H1 (cell line): Measurements from ENCODE around the gene MAPRE3. TPM values are rescaled to one million over a fixed set of nuclear protein-coding genes. Genes with fewer than 3 reads are reported as not detected.

Source experiments
- CTCF ChIA-PET: fragments of 300-600 bp; sonication (Branson Sonifier 250); formaldehyde crosslinking; loops from one replicate; lab custom pipeline; 2021; ENCODE audit not compliant: partially characterized antibody; lab: Charles Lee
- POLR2A ChIA-PET: fragments of 300-600 bp; sonication (Branson Sonifier 250); formaldehyde crosslinking; loops from one replicate; lab custom pipeline; 2021; ENCODE audit warnings: inconsistent platforms; ENCODE audit not compliant: partially characterized antibody; lab: Charles Lee
- DNase-seq, 2 experiments: peaks; one replicate each; pipeline versions ENCODE4 v3.0.0 to v3.0.0-alpha.2; 2010 to 2022; ENCODE audit warnings: low spot score in 2 of 2, low read depth in 1 of 2, mixed read lengths in 1 of 2
- FAIRE-seq: peaks from 2 replicates; lab custom pipeline; 2011; peaks lifted over from hg19 to GRCh38; lab: Jason Lieb, UNC
- H2AFZ ChIP-seq: 2 replicates; pipeline ENCODE4 v1.8.1; 2012; ENCODE audit warnings: low read length, inconsistent platforms
- H2AK5ac ChIP-seq: 2 replicates; pipeline ENCODE4 v1.6.1; 2013; ENCODE audit warnings: low read depth, low read length
- H2BK120ac ChIP-seq: replicated peaks from 2 replicates; pipeline ENCODE3; 2013; ENCODE audit warnings: low read depth, low read length, inconsistent platforms
- H2BK12ac ChIP-seq: 2 replicates; pipeline ENCODE4 v1.6.1; 2013; ENCODE audit warnings: low read depth, low read length
- H2BK15ac ChIP-seq: 2 replicates; pipeline ENCODE4 v1.6.1; 2013; ENCODE audit warnings: low read length
- H2BK20ac ChIP-seq: 2 replicates; pipeline ENCODE4 v1.6.1; 2013; ENCODE audit warnings: low read length
- H2BK5ac ChIP-seq: 2 replicates; pipeline ENCODE4 v1.6.1; 2013; ENCODE audit warnings: low read depth, low read length
- H3K14ac ChIP-seq: 2 replicates; pipeline ENCODE4 v1.6.1; 2013; ENCODE audit warnings: inconsistent platforms; ENCODE audit not compliant: insufficient read length
- H3K18ac ChIP-seq: 2 replicates; pipeline ENCODE4 v1.6.1; 2013; ENCODE audit warnings: low read length; ENCODE audit errors: extremely low read depth
- H3K23ac ChIP-seq: 2 replicates; pipeline ENCODE4 v1.6.1; 2013; ENCODE audit warnings: inconsistent platforms; ENCODE audit not compliant: insufficient read length
- H3K23me2 ChIP-seq: 2 replicates; pipeline ENCODE4 v1.6.1; 2013; ENCODE audit warnings: low read depth, low read length
- H3K27ac ChIP-seq: 2 replicates; pipeline ENCODE4 v1.6.1; 2011; ENCODE audit warnings: low read depth, low read length, inconsistent platforms
- H3K27me3 ChIP-seq, 4 experiments: replicated peaks in 1 of 4; 1 replicate in 1 of 4; 2 replicates in 3 of 4; pipeline versions ENCODE4 v1.6.1 to v1.8.1; 2011 to 2013; ENCODE audit warnings: low read length in 3 of 4, mild to moderate bottlenecking in 3 of 4, inconsistent platforms in 2 of 4, mixed read lengths in 2 of 4, moderate library complexity in 1 of 4; ENCODE audit not compliant: control insufficient read depth in 3 of 4, insufficient read depth in 3 of 4; ENCODE audit errors: extremely low read depth in 1 of 4
- H3K36me3 ChIP-seq, 4 experiments: 2 replicates each; pipeline versions ENCODE4 v1.6.1 to v1.8.1; 2011 to 2013; ENCODE audit warnings: mild to moderate bottlenecking in 4 of 4, low read length in 3 of 4, moderate library complexity in 2 of 4, control low read depth in 1 of 4, inconsistent platforms in 1 of 4; ENCODE audit not compliant: insufficient read depth in 4 of 4, control insufficient read depth in 2 of 4
- H3K4ac ChIP-seq: replicated peaks from 2 replicates; pipeline ENCODE3; 2013; ENCODE audit warnings: low read length, low read depth, mixed read lengths, inconsistent platforms; ENCODE audit not compliant: insufficient read length
- H3K4me1 ChIP-seq, 4 experiments: replicated peaks in 1 of 4; 1 replicate in 1 of 4; 2 replicates in 3 of 4; pipeline versions ENCODE4 v1.6.1 to v1.8.1; 2011 to 2013; ENCODE audit warnings: low read length in 3 of 4, inconsistent platforms in 2 of 4, mixed read lengths in 1 of 4; ENCODE audit not compliant: insufficient read depth in 4 of 4, control insufficient read depth in 3 of 4
- H3K4me2 ChIP-seq, 2 experiments: 2 replicates each; pipeline versions ENCODE4 v1.6.1 to v1.8.1; 2011 to 2013; ENCODE audit warnings: low read depth in 2 of 2, low read length in 2 of 2, control low read depth in 1 of 2, inconsistent platforms in 1 of 2, mild to moderate bottlenecking in 1 of 2; ENCODE audit not compliant: insufficient read depth in 1 of 2
- H3K4me3 ChIP-seq, 4 experiments: fragments of 200-600, 300-600 bp in 1 of 4; sonication (generic), shearing (Covaris generic), sonication (Bioruptor Twin) in 1 of 4; 2 replicates each; pipeline versions ENCODE4 v1.5.1 to v1.8.1; 2011 to 2016; ENCODE audit warnings: low read length in 4 of 4, low read depth in 3 of 4, control low read depth in 2 of 4, inconsistent platforms in 2 of 4, mild to moderate bottlenecking in 2 of 4, mixed read lengths in 1 of 4, moderate library complexity in 1 of 4; ENCODE audit not compliant: insufficient read depth in 2 of 4; ENCODE audit errors: extremely low read depth in 1 of 4
- H3K56ac ChIP-seq: replicated peaks from 2 replicates; pipeline ENCODE3; 2013; ENCODE audit warnings: low read depth, mild to moderate bottlenecking, mixed read lengths, low read length, inconsistent platforms; ENCODE audit not compliant: insufficient read length
- H3K79me1 ChIP-seq: 2 replicates; pipeline ENCODE4 v1.6.1; 2013; ENCODE audit warnings: low read depth, low read length, control low read depth
- H3K79me2 ChIP-seq, 2 experiments: 2 replicates each; pipeline versions ENCODE4 v1.6.1 to v1.8.1; 2012 to 2013; ENCODE audit warnings: low read length in 2 of 2, mild to moderate bottlenecking in 2 of 2, inconsistent platforms in 1 of 2; ENCODE audit not compliant: insufficient read depth in 2 of 2, control insufficient read depth in 1 of 2
- H3K9ac ChIP-seq, 4 experiments: replicated peaks in 1 of 4; 1 replicate in 1 of 4; 2 replicates in 3 of 4; pipeline versions ENCODE4 v1.6.1 to v1.8.1; 2011 to 2013; ENCODE audit warnings: low read depth in 3 of 4, low read length in 3 of 4, control low read depth in 2 of 4, mild to moderate bottlenecking in 2 of 4, moderate library complexity in 2 of 4, inconsistent platforms in 1 of 4; ENCODE audit errors: extremely low read depth in 1 of 4
- H3K9me3 ChIP-seq, 2 experiments: 2 replicates each; pipeline versions ENCODE4 v1.6.1 to v1.8.1; 2012 to 2013; ENCODE audit warnings: mild to moderate bottlenecking in 2 of 2, moderate library complexity in 2 of 2, control low read depth in 1 of 2, inconsistent platforms in 1 of 2, low read depth in 1 of 2, low read length in 1 of 2, mixed read lengths in 1 of 2; ENCODE audit not compliant: insufficient read depth in 2 of 2
- H4K20me1 ChIP-seq, 2 experiments: replicated peaks in 1 of 2; 2 replicates each; pipeline versions ENCODE3 to v1.8.1; 2011 to 2013; ENCODE audit warnings: inconsistent platforms in 2 of 2, low read length in 2 of 2, mild to moderate bottlenecking in 1 of 2; ENCODE audit not compliant: insufficient read depth in 2 of 2, control insufficient read depth in 1 of 2
- H4K5ac ChIP-seq: 2 replicates; pipeline ENCODE4 v1.6.1; 2013; ENCODE audit warnings: low read length, low read depth, mixed read lengths, inconsistent platforms; ENCODE audit not compliant: insufficient read length
- H4K8ac ChIP-seq: 2 replicates; pipeline ENCODE4 v1.8.0; 2013; ENCODE audit warnings: mild to moderate bottlenecking, moderate library complexity, low read length, inconsistent platforms; ENCODE audit not compliant: insufficient read depth; ENCODE audit errors: extremely low read depth
- H4K91ac ChIP-seq: replicated peaks from 2 replicates; pipeline ENCODE3; 2013; ENCODE audit warnings: low read length, mixed read lengths, inconsistent platforms; ENCODE audit not compliant: insufficient read length
- BCL11A ChIP-seq, 2 experiments: IDR thresholded peaks; one replicate each; pipeline ENCODE4 v1.6.1; 2011; ENCODE audit warnings: low read depth in 2 of 2, low read length in 2 of 2, mild to moderate bottlenecking in 2 of 2
- CREB1 ChIP-seq: IDR thresholded peaks from 2 replicates; pipeline ENCODE4 v1.6.1; 2012; ENCODE audit warnings: inconsistent platforms
- GABPA ChIP-seq: IDR thresholded peaks from 2 replicates; pipeline ENCODE4 v1.6.1; 2011; ENCODE audit warnings: mild to moderate bottlenecking, low read length, moderate library complexity, borderline replicate concordance; ENCODE audit not compliant: insufficient read depth
- HDAC2 ChIP-seq, 2 experiments: fragments of 300-600 bp in 1 of 2; sonication (generic) in 1 of 2; IDR thresholded peaks; 2 replicates each; pipeline ENCODE4 v1.6.1; 2011 to 2012; ENCODE audit warnings: low read depth in 2 of 2, low read length in 2 of 2, mild to moderate bottlenecking in 2 of 2, moderate library complexity in 2 of 2, borderline replicate concordance in 1 of 2, inconsistent platforms in 1 of 2
- JUN ChIP-seq: IDR thresholded peaks from 2 replicates; pipeline ENCODE4 v1.6.1; 2011; ENCODE audit warnings: low read depth, mild to moderate bottlenecking, improper control_type of control experiment, low read length
- NRF1 ChIP-seq: IDR thresholded peaks from 2 replicates; pipeline ENCODE4 v1.6.1; 2011; ENCODE audit warnings: mild to moderate bottlenecking, low read depth, low read length, improper control_type of control experiment
- POLR2A ChIP-seq, 2 experiments: IDR thresholded peaks; 1 replicate in 1 of 2; 2 replicates in 1 of 2; pipeline ENCODE4 v1.6.1; 2011; ENCODE audit warnings: low read depth in 2 of 2, low read length in 2 of 2, mild to moderate bottlenecking in 2 of 2; ENCODE audit errors: control extremely low read depth in 1 of 2
- TCF12 ChIP-seq: IDR thresholded peaks from 2 replicates; pipeline ENCODE4 v1.6.1; 2011; ENCODE audit warnings: low read depth, mild to moderate bottlenecking, low read length
- TEAD4 ChIP-seq: IDR thresholded peaks from 2 replicates; pipeline ENCODE4 v1.6.1; 2012; ENCODE audit warnings: low read depth, low read length, inconsistent platforms, mixed read lengths
- YY1 ChIP-seq: IDR thresholded peaks from 2 replicates; pipeline ENCODE4 v1.6.1; 2011; ENCODE audit warnings: low read depth, mild to moderate bottlenecking, low read length
- ZNF274 ChIP-seq: IDR thresholded peaks from 2 replicates; pipeline ENCODE4 v1.7.0; 2012; ENCODE audit warnings: low read length, borderline replicate concordance; ENCODE audit errors: extremely low read depth
- WGBS, 2 experiments: shearing (Covaris generic) in 1 of 2; methylation state at CpG; one replicate each; pipeline versions ENCODE4 v1.1.6 to v1.1.7; 2013 to 2015; ENCODE audit warnings: low lambda C conversion rate in 2 of 2, mixed read lengths in 2 of 2, inconsistent platforms in 1 of 2, low coverage in 1 of 2, missing lambda C conversion rate in 1 of 2; ENCODE audit not compliant: insufficient replicate concordance in 2 of 2, insufficient coverage in 1 of 2, insufficient read length in 1 of 2; ENCODE audit errors: extremely low coverage in 1 of 2, missing lambda C conversion rate in 1 of 2; 5-methylcytosine and 5-hydroxymethylcytosine counted together
- polyA plus RNA-seq, 7 experiments: library from polyadenylated mRNA; depleted of rRNA in 3 of 7; stranded (reverse) in 5 of 7; unstranded in 2 of 7; fragments of >200 nt in 5 of 7; fragments of 200-250 nt in 2 of 7; gene quantifications; 1 replicate in 5 of 7; 2 replicates in 1 of 7; 4 replicates in 1 of 7; pipeline versions ENCODE4 v1.2.1 to v1.2.3, GENCODE V29; 2011 to 2013; ENCODE audit warnings: missing spikeins in 2 of 7, mixed read lengths in 2 of 7
- total RNA-seq: library from RNA; stranded (reverse); fragmentation: NEBNext Ultra II Directional; extraction: Animal tissue kit (Norgen Biotek cat#: 25700); gene quantifications from 2 replicates; pipeline ENCODE4 v1.2.1, GENCODE V29; 2021

MAPRE3 gene
- total and polyA plus RNA-seq, 2 of the 8 experiments (the other 6 are each of a cell fraction or from before 2014, with no cell fraction given): 4.9 to 6.6 TPM

- H2BK15ac ChIP-seq: no peak overlapping the region
- H2BK20ac ChIP-seq: no peak overlapping the region
- no peaks in the 10 kb centered on the region for H3K27me3 ChIP-seq
- H3K4me1 ChIP-seq: 0 out of 7 replicates have a peak, but pooled peaks cover 0 to 2% (median 0%) of the 10 kb centered on the region in 4 experiments
- H3K56ac ChIP-seq: no peak overlapping the region
- no peaks in the 10 kb centered on the region; the same call in 1 of the 2 replicates for H3K79me1 ChIP-seq
- CTCF ChIA-PET: interaction anchor here (0.8 to 2.4 kb wide), 9 partner anchors 15 to 152 kb away, joined by 3 to 16 read pairs (median 3); no protein-coding TSS in a partner anchor
- 88% methylated on average over 1 of the region's 1 CpG; no CpG with 5 or more reads in 1 of the 2 experiments for WGBS, 2 experiments
- FAIRE-seq: no peak
- H3K23ac ChIP-seq: no peak overlapping the region
- H3K9ac ChIP-seq: no peak overlapping the region
- H3K79me2 ChIP-seq: no peaks in the 10 kb centered on the region
- H2BK12ac ChIP-seq: no peak overlapping the region
- no peak overlapping the region for H2BK120ac ChIP-seq
- no peak overlapping the region for H3K18ac ChIP-seq
- TF ChIP-seq ZNF274 (no peak), CREB1 (no peak), BCL11A (IDR thresholded peaks at IDR 0.05; ENCODE audit: low read depth in 2 of 2, low read length in 2 of 2) (no peak), HDAC2 (IDR thresholded peaks at IDR 0.05; ENCODE audit: borderline replicate concordance in 1 of 2, low read depth in 2 of 2, low read length in 2 of 2) (no peak), POLR2A (IDR thresholded peaks at IDR 0.05; ENCODE audit: control extremely low read depth in 1 of 2, low read depth in 2 of 2, low read length in 2 of 2) (no peak), NRF1 (no peak), JUN (no peak), TCF12 (no peak), GABPA (no peak), TEAD4 (no peak), YY1 (no peak)
- TF ChIP-seq, all 59 proteins: peak for 0
- Histone ChIP-seq H4K8ac (no peak overlapping the region), H4K5ac (no peak overlapping the region), H3K36me3 (no peaks in the 10 kb centered on the region), H3K9me3 (no peaks in the 10 kb centered on the region), H4K91ac (no peak overlapping the region), H2AFZ (no peak overlapping the region), H3K23me2 (no peaks in the 10 kb centered on the region; the same call in 1 of the 2 replicates), H3K4ac (no peak overlapping the region), H3K4me2 (no peak overlapping the region), H3K27ac (no peak overlapping the region), H3K14ac (no peak overlapping the region), H2AK5ac (no peak overlapping the region), H2BK5ac (no peak overlapping the region), H3K4me3 (no peak overlapping the region), H4K20me1 (no peaks in the 10 kb centered on the region)
- POLR2A ChIA-PET: interaction anchor here (0.5 to 2.1 kb wide), 5 partner anchors 9 to 46 kb away, joined by 3 to 7 read pairs (median 3); no protein-coding TSS in a partner anchor
- no peak for DNase-seq
Measured at GRCh38 chr2:26998323-26998722, 27.9 kb downstream of the MAPRE3 start.
